ENCODE measurements around the gene UNC13B. TPM values are rescaled to one million over a fixed set of nuclear protein-coding genes. Genes with fewer than 3 reads are reported as not detected.

Gene UNC13B
- total and polyA plus RNA-seq, 2 of the 13 experiments (the other 11 are each of a cell fraction or from before 2014, with no cell fraction given): 14.0 to 18.3 TPM

- TF ChIP-seq, protein P1, sequence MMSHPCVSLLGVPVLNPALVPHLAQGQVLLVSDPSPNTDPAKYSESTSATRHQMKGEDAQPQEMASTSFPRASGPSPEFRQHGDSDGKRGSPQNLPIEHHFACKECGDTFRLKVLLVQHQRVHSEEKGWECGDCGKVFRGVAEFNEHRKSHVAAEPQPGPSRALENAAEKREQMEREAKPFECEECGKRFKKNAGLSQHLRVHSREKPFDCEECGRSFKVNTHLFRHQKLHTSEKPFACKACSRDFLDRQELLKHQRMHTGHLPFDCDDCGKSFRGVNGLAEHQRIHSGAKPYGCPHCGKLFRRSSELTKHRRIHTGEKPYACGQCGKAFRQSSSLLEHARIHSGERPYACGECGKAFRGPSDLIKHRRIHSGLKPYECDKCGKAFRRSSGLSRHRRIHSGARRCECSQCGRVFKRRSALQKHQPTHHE (CRISPR knock-in tag; IDR thresholded peaks at IDR 0.05; ENCODE audit: borderline replicate concordance): peak; percentile 63; the same call in 1 of the 2 replicates
- TF ChIP-seq SAFB2 (CRISPR knock-in tag; IDR thresholded peaks at IDR 0.05; ENCODE audit: borderline replicate concordance, low read depth) (no peak), DNMT1 (CRISPR knock-in tag; IDR thresholded peaks at IDR 0.05) (no peak), ZNF879 (CRISPR knock-in tag; IDR thresholded peaks at IDR 0.05) (no peak), ZFP41 (CRISPR knock-in tag; IDR thresholded peaks at IDR 0.05; ENCODE audit: borderline replicate concordance) (no peak), TRAFD1 (CRISPR knock-in tag; IDR thresholded peaks at IDR 0.05; ENCODE audit: borderline replicate concordance) (0 out of 2 replicates have a peak, but pooled peaks have one; percentile 55), ZNF296 (CRISPR knock-in tag; conservative IDR thresholded peaks at IDR 0.05) (peak; percentile 39; the same call in 1 of the 2 replicates), ATRX (CRISPR knock-in tag; IDR thresholded peaks at IDR 0.05; ENCODE audit: borderline replicate concordance) (no peak), ZNF747 (CRISPR knock-in tag; IDR thresholded peaks at IDR 0.05; ENCODE audit: borderline replicate concordance) (peak; percentile 88), TP53 (CRISPR knock-in tag; conservative IDR thresholded peaks at IDR 0.05) (0 out of 2 replicates have a peak, but pooled peaks have one; percentile 54)
- TF ChIP-seq, protein P2, sequence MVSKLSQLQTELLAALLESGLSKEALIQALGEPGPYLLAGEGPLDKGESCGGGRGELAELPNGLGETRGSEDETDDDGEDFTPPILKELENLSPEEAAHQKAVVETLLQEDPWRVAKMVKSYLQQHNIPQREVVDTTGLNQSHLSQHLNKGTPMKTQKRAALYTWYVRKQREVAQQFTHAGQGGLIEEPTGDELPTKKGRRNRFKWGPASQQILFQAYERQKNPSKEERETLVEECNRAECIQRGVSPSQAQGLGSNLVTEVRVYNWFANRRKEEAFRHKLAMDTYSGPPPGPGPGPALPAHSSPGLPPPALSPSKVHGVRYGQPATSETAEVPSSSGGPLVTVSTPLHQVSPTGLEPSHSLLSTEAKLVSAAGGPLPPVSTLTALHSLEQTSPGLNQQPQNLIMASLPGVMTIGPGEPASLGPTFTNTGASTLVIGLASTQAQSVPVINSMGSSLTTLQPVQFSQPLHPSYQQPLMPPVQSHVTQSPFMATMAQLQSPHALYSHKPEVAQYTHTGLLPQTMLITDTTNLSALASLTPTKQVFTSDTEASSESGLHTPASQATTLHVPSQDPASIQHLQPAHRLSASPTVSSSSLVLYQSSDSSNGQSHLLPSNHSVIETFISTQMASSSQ (IDR thresholded peaks at IDR 0.05; ENCODE audit: low read depth): no peak
- TF ChIP-seq, protein P2 (CRISPR knock-in tag; IDR thresholded peaks at IDR 0.05; ENCODE audit: borderline replicate concordance): peak; percentile 63; the same call in 1 of the 2 replicates
- TF ChIP-seq, protein P3, sequence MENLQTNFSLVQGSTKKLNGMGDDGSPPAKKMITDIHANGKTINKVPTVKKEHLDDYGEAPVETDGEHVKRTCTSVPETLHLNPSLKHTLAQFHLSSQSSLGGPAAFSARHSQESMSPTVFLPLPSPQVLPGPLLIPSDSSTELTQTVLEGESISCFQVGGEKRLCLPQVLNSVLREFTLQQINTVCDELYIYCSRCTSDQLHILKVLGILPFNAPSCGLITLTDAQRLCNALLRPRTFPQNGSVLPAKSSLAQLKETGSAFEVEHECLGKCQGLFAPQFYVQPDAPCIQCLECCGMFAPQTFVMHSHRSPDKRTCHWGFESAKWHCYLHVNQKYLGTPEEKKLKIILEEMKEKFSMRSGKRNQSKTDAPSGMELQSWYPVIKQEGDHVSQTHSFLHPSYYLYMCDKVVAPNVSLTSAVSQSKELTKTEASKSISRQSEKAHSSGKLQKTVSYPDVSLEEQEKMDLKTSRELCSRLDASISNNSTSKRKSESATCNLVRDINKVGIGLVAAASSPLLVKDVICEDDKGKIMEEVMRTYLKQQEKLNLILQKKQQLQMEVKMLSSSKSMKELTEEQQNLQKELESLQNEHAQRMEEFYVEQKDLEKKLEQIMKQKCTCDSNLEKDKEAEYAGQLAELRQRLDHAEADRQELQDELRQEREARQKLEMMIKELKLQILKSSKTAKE (CRISPR knock-in tag; IDR thresholded peaks at IDR 0.05; ENCODE audit: borderline replicate concordance): no peak
- TF ChIP-seq, protein P4, sequence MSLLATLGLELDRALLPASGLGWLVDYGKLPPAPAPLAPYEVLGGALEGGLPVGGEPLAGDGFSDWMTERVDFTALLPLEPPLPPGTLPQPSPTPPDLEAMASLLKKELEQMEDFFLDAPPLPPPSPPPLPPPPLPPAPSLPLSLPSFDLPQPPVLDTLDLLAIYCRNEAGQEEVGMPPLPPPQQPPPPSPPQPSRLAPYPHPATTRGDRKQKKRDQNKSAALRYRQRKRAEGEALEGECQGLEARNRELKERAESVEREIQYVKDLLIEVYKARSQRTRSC (CRISPR knock-in tag; IDR thresholded peaks at IDR 0.05; ENCODE audit: low read depth): no peak; the same call in 1 of the 2 replicates
- TF ChIP-seq, protein P5, sequence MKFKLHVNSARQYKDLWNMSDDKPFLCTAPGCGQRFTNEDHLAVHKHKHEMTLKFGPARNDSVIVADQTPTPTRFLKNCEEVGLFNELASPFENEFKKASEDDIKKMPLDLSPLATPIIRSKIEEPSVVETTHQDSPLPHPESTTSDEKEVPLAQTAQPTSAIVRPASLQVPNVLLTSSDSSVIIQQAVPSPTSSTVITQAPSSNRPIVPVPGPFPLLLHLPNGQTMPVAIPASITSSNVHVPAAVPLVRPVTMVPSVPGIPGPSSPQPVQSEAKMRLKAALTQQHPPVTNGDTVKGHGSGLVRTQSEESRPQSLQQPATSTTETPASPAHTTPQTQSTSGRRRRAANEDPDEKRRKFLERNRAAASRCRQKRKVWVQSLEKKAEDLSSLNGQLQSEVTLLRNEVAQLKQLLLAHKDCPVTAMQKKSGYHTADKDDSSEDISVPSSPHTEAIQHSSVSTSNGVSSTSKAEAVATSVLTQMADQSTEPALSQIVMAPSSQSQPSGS (CRISPR knock-in tag; IDR thresholded peaks at IDR 0.05): 0 out of 2 replicates have a peak, but pooled peaks have one; percentile 52
Observed at GRCh38 chr9:35161713-35162604, at the start of gene UNC13B (continued).
